OCI-LY7 (cell line): ENCODE data around the gene SPIB.
"Not testable (repeated sequence)": the region's sequence is repeated elsewhere in the genome, so short reads cannot be mapped to it uniquely, and the experiment has no call there.

Source experiments
- CTCF ChIP-seq: fragments of 200-600 bp; sonication (generic); conservative IDR thresholded peaks from 2 replicates; pipeline ENCODE4 v1.5.1; 2014; ENCODE audit warnings: mild to moderate bottlenecking, antibody characterized with exemption, low read length, moderate library complexity, mixed read lengths
- EZH2phosphoT487 ChIP-seq: fragments of 200-600 bp; sonication (generic); IDR thresholded peaks from 2 replicates; pipeline ENCODE4 v1.6.1; 2018; ENCODE audit warnings: low read depth, borderline replicate concordance, mild to moderate bottlenecking, mixed run types, antibody characterized with exemption, low read length, moderate library complexity, mixed read lengths

- TF ChIP-seq CTCF, EZH2phosphoT487: not testable (repeated sequence)
These were observed 54.6 kb downstream of the SPIB start for GRCh38 chr19:50473336-50473735.
